Measurements from ENCODE around the gene CCNJ. TPM values are rescaled to one million over a fixed set of nuclear protein-coding genes. Genes with fewer than 3 reads are reported as not detected.

Gene CCNJ
- total RNA-seq, 1 donor from 2014 or later: 2.4 TPM

DNA sequence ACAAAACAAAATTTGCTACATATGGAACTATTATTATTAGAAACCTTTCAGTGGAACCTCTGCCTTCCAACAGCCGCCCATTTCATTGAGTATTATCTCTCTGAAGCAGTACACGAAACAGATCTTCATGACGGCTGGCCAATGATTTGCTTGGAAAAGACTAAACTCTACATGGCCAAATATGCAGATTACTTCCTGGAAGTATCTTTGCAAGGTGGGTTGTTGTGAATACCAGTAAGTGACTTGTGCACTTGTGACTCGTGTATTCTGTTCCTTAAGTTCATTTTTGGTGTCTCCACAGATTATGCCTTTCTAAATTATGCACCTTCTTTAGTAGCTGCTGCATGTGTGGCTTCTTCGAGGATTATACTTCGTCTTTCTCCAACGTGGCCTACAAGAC lies 13.4 kb downstream of the CCNJ start:
- ATAC-seq: no peak

DNA sequence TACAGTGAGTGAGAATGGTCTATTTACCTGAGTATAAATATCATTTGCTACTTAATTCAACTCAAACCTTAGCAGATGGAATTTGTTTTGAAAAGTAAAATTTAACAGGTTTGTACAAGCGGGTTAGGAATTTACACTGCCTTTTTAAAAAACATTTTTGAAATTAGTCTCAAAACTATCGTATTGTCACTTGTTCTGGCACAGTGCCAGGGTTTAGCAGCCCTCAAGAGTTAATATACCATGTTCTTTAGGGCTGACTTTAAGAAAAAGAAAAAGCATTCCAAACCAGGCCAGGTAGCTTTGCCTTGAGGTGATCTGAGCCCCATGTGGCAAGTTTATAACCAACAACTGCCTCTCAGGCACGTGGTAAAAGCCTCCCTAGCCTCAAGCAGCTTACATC lies 17.8 kb downstream of the CCNJ start:
- ATAC-seq: no peak

DNA sequence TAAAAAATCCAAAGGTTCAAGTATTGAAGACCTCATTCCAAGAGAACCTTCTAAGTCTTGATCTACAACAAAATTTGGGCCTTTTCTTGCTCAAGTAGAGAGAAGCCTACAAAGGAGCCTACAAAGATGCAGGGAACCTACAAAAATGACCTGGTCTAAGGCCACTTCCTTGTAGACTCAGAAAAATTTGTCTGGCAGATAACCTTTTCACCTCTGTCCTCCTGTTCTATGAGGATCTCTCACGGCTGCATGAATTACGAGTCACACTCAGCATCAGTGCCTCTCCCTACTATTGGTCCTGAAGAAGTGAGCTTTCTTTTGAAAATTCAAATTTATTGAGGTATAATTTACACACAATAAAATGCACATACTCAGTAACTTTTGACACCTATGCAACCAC lies 29.3 kb downstream of the CCNJ start:
- ATAC-seq: no peak

DNA sequence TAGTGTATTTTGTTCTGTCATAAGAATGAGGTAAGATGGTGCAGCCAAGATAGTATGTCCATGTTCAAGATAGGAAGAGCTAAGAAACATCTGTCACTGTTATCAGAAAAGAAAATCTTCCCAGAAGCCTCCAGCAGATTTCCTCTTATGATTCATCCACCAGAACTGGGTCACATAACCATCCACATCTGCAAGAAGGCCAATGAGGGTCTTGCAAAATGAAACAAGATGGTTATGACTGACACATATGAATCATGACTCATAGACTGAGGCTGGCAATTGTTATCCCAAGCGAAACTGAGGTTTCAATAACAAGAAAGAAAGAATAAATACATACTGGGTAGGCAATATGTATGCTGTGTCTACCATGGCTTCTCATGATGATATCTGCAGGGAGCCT lies 30.3 kb downstream of the CCNJ start:
- ATAC-seq: no peak

DNA sequence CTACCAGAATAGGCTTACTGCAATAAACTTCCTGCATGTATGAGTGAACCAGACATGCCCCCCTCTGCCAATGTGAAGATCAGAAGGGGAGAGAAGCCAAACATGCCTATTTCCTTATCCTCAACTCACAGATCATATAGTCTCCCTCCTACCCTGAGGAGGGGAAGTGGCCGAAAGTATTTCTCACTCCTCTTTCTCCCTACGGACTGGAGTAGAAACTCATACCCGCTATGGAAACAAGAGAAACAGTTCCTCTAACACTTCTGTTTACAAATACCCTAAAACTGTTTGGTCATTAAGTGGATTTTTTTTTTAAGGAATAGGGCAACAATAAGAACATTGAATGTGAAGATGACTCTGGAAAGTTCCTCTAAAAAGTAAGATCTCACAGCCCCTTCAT lies 31.4 kb downstream of the CCNJ start:
- ATAC-seq: no peak

DNA sequence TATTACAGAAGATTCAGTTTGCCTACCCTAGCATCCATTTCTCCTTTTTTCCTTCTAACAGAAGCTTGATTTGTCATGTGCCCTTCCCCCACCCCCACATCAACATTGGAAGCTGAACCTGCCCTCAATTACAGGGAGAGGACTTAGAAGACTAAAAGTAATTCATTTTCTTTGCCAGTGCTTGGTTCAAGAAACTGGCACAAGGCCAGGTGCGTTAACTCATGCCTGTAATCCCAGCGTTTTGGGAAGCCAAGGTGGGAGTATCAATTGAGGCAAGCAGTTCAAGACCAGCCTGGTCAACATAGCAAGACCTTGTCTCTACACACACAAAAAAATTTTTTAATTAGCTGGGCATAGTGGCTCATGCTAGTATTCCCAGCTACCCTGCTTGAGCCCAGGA lies 32.6 kb downstream of the CCNJ start:
- no peak for ATAC-seq

DNA sequence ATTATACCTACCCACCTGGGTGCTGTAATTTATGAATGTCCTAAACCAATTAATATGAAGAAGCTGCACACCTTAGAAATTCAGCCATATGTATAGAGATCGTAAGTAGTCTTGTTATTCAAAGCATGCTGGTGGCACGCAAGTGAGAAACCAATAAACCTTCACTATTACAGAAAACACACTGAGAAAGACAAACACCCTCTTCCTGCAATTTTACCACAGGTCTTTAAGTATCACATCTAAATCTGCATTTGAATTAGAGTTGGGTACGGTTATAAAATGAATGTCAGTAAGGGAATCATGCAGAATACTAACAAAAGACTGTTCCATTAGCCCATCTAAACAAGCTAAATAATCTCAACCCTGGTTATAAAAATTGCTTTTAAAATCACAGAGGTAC lies 33.8 kb downstream of the CCNJ start:
- no peak for ATAC-seq

DNA sequence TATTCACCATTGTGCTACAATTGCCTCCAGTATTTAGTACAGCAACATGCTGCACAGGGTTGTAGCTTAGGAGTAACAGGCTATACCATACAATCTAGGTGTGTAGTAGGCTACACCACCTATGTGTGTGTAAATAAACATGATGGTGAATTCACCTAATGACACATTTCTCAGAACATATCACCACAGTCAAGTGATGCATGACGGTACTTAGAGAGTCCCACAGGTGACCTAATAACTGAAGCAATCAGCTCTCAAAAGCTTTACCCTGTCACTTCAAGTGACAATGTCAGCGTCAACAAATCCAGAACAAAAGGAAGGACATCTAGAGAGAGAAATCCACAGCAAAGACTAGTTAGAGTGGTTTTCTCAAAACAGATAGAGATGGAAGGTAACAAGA lies 38.8 kb downstream of the CCNJ start:
- peak; percentile 81 for ATAC-seq

DNA sequence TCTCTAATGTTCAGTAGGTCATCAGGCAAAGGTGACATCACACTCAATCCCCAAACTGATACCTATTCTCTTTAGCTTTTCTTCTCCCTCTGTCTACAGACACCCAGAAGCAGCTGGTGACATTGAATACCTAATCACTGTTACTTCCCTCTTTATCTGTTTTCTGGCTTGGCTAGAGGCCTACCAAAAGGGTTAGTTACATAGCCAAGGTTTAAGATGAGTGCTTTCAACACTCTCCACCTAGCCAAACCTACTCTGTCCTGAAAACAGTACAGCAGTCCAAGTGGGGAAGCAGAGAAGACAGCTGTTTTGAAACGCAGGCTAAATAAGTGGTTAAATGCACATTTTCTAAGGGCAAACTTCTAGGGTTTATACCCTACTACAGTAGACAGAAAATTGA lies 39.4 kb downstream of the CCNJ start:
- ATAC-seq: no peak

DNA sequence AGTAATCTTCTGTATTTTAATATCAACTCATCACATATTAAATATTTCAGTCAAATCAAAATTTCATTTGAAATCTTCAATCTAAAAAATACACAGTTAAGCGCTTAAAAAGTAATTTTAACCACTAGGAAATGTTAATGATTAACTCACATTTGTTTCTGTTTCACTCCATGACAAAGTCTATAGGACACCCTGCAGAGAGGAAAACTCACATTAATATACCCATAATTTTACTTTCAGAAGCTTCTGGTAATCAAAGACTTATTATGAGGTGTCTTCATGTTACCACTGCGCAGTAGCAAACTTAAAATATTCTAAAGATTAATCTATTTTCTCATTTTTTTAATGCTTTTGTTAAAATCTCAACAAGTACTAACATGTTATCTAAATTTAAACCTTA lies 45.7 kb downstream of the CCNJ start:
- ATAC-seq: no peak

DNA sequence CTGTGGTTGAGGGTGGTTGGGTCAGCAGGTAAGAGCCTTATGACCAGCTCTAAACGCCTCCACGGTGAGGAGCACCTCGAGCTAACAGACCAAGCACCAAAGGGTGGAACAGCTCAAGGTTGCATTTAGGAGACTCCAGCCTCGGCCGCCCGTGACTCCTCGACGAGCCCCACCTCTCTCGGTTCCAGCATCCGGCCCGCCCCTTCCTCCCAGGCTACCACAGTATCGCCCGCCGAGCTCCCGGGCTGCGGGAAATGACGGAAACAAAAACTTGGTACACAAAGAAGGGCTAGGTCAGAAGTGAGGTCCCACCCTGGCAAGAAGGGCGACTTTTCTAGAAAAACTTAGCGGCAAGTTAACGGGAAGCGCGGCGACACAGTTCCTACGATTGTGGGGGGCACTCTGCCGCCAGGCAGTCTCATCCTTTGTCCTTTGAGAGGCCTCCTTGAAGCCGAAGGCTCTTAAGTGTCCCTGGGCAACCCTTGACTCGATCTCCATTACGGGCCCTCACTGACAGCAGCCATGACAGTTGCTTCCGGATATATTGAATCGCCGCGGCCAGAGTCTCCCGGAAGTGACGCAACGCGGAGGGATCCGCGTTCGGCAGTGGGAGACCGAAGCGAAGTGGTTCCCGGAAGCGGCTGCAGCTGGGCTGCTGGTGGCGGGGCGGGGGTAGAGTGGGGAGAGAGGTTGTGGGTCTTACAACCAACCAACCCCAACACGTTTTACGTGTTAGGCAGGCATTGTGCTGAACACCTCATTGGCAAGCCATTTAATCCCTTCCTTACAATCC lies 46.5 kb downstream of the CCNJ start:
- peak; percentile 97 for ATAC-seq

DNA sequence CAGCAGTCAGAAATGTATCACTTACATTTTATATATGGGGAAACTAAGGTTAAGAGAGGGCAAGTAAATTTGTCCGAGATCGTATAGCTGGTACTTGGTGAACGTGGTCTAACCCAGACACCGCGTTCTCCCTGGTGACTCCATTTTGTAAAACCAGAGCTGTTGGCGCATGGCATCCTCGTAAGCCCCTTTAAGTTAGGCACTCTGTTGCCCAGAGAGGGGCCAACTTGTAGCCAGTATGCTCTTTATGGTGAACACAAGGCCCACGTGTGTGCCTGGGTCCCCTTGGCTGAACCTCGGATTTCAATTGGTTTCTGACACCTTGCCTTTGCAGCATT lies 47.0 kb downstream of the CCNJ start:
- no peak for ATAC-seq

DNA sequence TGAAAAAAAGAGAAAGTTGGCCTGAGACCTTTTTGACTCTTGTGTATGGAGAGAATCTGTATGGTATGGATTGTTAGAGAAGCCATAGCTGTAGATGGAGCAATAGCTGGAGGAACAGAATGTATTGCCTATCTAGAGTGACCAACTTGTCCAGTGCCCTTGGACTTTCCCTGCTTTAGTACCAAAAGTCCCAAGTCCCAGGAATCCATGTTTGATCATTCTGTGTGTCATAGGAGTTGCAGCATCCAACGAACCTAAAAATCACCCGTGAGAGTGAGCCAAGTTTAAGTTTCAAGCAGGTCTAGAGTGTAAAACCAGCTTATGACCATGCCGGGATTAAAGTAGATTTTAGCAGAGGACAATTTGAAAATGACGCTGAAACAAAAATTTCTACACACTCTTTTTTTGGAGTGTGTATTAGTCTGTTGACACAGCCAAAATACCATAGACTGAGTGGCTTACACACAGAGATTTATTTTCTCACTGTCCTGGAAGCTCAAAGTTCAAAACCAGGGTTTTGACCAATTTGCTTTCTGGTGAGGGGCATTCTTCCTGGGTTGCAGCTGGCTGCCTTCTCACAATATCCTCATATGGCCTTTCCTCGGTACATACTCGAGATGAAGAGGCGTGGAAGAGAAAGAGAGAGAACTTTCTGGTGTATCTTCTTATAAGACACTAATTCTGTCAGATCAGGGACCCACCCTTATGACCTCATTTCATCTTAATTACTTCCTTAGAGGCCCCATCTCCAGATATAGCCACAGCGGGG lies 49.8 kb downstream of the CCNJ start:
- no peak for ATAC-seq

DNA sequence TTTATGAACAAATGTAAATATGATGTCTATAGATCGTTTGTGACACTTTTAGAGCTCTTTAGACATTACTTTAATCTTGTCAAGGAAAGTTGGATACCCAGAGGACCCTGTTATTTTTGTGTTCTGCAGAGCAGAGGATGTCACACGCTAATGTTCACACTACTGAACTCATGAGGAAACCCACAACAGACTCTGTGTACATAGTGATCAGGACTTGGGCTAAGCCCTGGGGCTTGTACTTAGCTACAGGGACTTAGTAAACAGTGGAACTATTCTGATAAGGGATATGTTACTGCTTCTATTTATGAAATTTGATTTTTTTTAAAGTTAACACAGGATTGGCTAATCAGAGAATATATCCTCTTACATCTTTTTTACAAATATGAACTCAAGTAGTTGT lies 50.6 kb downstream of the CCNJ start:
- no peak for ATAC-seq

DNA sequence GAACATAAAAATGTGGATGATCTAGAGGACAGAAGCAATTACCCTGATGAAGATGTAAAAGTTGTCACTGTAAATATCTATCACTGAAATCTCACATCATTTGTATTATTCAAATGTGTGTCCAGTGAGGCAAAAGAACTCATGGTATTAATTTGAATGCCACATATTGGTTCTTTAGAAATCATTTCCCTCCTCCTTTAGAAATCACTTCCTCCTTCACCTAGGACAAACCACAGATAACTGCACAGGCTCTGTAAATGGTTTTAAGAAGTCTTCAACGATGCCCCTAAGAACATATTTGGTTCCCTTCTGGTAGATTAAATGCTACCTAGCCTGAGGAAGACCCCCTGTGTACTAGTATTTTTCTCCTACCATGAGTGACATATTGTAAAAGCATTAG lies 53.6 kb downstream of the CCNJ start:
- ATAC-seq: no peak

DNA sequence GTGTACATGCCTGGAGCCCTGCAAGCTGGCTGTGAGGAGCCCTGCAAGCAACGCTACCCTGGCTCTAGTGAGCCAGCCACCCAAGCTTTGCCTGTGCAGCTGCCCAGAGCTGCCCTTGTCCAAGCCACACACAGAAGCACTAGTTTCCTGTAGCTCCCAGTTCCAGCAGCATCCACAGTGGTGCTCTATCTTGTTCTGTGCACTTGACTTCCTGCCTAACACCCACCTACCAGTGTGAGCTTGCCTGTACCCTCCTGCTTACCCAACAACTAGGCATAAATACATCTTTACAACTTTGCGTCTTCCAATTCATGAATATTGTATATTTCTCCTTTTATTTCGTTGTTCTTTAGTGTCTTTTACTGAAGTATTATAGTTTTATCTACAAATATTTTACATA lies 54.5 kb downstream of the CCNJ start:
- ATAC-seq: no peak

DNA sequence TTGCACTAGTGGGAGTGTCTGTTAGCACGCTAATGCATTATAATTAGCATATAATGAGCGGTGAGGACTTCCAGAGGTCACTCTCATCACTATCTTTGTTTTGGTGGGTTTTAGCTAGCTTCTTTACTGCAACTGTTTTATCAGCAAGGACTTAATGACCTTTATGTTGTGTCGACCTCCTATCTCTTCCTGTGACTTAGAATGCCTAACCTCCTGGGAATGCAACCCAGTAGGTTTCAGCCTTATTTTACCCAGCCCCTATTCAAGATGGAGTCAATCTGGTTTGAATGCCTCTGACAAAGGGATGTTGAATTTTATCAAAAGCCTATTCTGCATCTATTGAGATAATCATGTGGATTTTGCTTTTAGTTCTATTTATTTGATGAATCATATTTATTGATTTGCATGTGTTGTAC lies 64.2 kb downstream of the CCNJ start:
- ATAC-seq: no peak

Other genes starting within 250 kb of the CCNJ start
- gene CC2D2B, start 135.6 kb upstream of the CCNJ start, total RNA-seq: 0.36 TPM
- gene ZNF518A, start 86.7 kb downstream of the CCNJ start, total RNA-seq: 11.6 TPM
- 51.3 TPM for gene BLNK, start 228.0 kb downstream of the CCNJ start, total RNA-seq